Ovary (tissue), 9 donors: ENCODE measurements around the gene SAP30L. TPM values are rescaled to one million over a fixed set of nuclear protein-coding genes. Genes with fewer than 3 reads are reported as not detected.

Source experiments
- DNase-seq, 5 donors: peaks; one replicate each; pipeline ENCODE4 v3.0.0-alpha.2; 2019 to 2020
- H3K27ac ChIP-seq, 2 donors: fragments of 200-600 bp; one replicate each; pipeline versions ENCODE4 v1.5.1 to v1.8.0; 2019 to 2022
- H3K27me3 ChIP-seq: fragments of 200-600 bp; one replicate; pipeline ENCODE4 v1.8.0; 2022
- H3K36me3 ChIP-seq: fragments of 200-600 bp; sonication (generic); one replicate; pipeline ENCODE4 v1.5.1; 2019
- H3K4me1 ChIP-seq: one replicate; pipeline ENCODE4 v1.8.1; 2013; ENCODE audit warnings: mild to moderate bottlenecking, moderate library complexity; ENCODE audit not compliant: insufficient read depth
- H3K4me3 ChIP-seq: fragments of 200-600 bp; sonication (generic); one replicate; pipeline ENCODE4 v1.5.1; 2017
- H3K9me3 ChIP-seq, 2 donors: fragments of 200-600 bp in 1 of 2; sonication (generic) in 1 of 2; one replicate each; pipeline versions ENCODE4 v1.5.1 to v1.8.1; 2013 to 2019; ENCODE audit warnings: mild to moderate bottlenecking in 1 of 2, moderate library complexity in 1 of 2
- CTCF ChIP-seq, 3 donors: fragments of 450-650 bp in 2 of 3; fragments of 200-600 bp in 1 of 3; IDR thresholded peaks; one replicate each; pipeline versions ENCODE4 v1.5.1 to v1.8.0; 2016 to 2022; ENCODE audit warnings: antibody characterized with exemption in 3 of 3, mild to moderate bottlenecking in 1 of 3
- EP300 ChIP-seq: sonication (generic); formaldehyde crosslinking; IDR thresholded peaks from one replicate; pipeline ENCODE4 v1.6.1; 2017; ENCODE audit warnings: antibody characterized with exemption
- POLR2A ChIP-seq: fragments of 450-650 bp; IDR thresholded peaks from one replicate; pipeline ENCODE4 v1.6.1; 2017; ENCODE audit warnings: antibody characterized with exemption, mild to moderate bottlenecking, moderate library complexity
- WGBS, 3 donors: extraction: QIAGEN DNeasy Blood & Tissue Kit in 1 of 3; methylation state at CpG; one replicate each; pipeline versions ENCODE4 v1.1.5 to v1.1.7; 2013 to 2017; 5-methylcytosine and 5-hydroxymethylcytosine counted together
- intact Hi-C, 4 donors: fragments of 100-400 bp; cut with DNase I; formaldehyde crosslinking; loops; one replicate each; pipeline versions ENCODE4 v1.11.0 to v1.15.1; 2022 to 2023
- polyA plus RNA-seq, 2 donors: library from polyadenylated mRNA; stranded (reverse); fragments of 200-250 nt in 1 of 2; fragments of 350-450 nt in 1 of 2; fragmentation: Illumina TruSeq in 1 of 2; extraction: RNeasy Lipid Tissue Mini Kit (QIAGEN cat#74804) in 1 of 2; gene quantifications; one replicate each; pipeline ENCODE4 v1.2.3, GENCODE V29; 2013 to 2014
- total RNA-seq, 7 donors: library from RNA; depleted of rRNA in 2 of 7; stranded (reverse); fragments of >200 nt in 2 of 7; fragmentation: NEBNext Ultra II Directional in 3 of 7; extraction: Animal tissue kit (Norgen Biotek cat#: 25700) in 3 of 7; gene quantifications; one replicate each; pipeline versions ENCODE4 v1.1.0 to v1.2.4, GENCODE V29; 2016 to 2023
- donor health status: DM: no; HTN: no; CAD: no; lungs with moderate emphysema.
- donor health status: DM: no; HTN: no; CAD: no.
- donor health status: Bipolar disorder and iron deficiency.
- donor health status: DM: yes; HTN: yes; CAD: no.
- donor health status: DM: no; HTN: no; CAD: no.
- donor health status: DM: yes; HTN: yes; CAD: no.

SAP30L gene
- total and polyA plus RNA-seq, 9 donors = 18.7 to 63.1 (median 41.5) TPM

- H3K9me3 ChIP-seq = no peaks in the 10 kb centered on the region
- intact Hi-C loops = no loop called here
- no peak overlapping the region for H3K27ac ChIP-seq
- DNase-seq = no peak
- TF ChIP-seq EP300 (no peak), CTCF (IDR thresholded peaks at IDR 0.05) (no peak), POLR2A (no peak)
- no peaks in the 10 kb centered on the region for H3K4me1 ChIP-seq
- H3K27me3 ChIP-seq = no peaks in the 10 kb centered on the region
- no peaks in the 10 kb centered on the region for H3K36me3 ChIP-seq
- no peak overlapping the region for H3K4me3 ChIP-seq
- whole genome bisulfite sequencing, 3 donors = 63 to 80% (median 75%) methylated on average over 5 of the region's 5 CpGs
These were observed 27.4 kb upstream of the SAP30L start for GRCh38 chr5:154418344-154418820.

- no peak for DNase-seq
- Histone ChIP-seq H3K27ac (no peak overlapping the region), H3K4me3 (no peak overlapping the region), H3K27me3 (no peaks in the 10 kb centered on the region), H3K4me1 (no peaks in the 10 kb centered on the region), H3K9me3 (no peaks in the 10 kb centered on the region), H3K36me3 (no peaks in the 10 kb centered on the region)
- TF ChIP-seq CTCF (IDR thresholded peaks at IDR 0.05) = no peak
- no peak for TF ChIP-seq POLR2A
- TF ChIP-seq EP300 = no peak
- intact Hi-C loops = no loop called here
- WGBS, 3 donors = 75 to 79% (median 78%) methylated on average over 7 of the region's 7 CpGs
These were observed 26.6 kb upstream of the SAP30L start for GRCh38 chr5:154419236-154419635.

GRCh38 chr5:154421868-154422267, 23.9 kb upstream of the SAP30L start:
- Histone ChIP-seq H3K4me3 (no peak overlapping the region), H3K36me3 (no peaks in the 10 kb centered on the region), H3K27me3 (no peaks in the 10 kb centered on the region), H3K4me1 (no peaks in the 10 kb centered on the region), H3K9me3 (no peaks in the 10 kb centered on the region), H3K27ac (no peak overlapping the region)
- intact Hi-C loops = no loop called here
- 53 to 67% (median 56%) methylated on average over 1 of the region's 1 CpG for WGBS, 3 donors
- no peak for TF ChIP-seq EP300
- no peak for TF ChIP-seq POLR2A
- no peak for DNase-seq

GRCh38 chr5:154422298-154422697, 23.5 kb upstream of the SAP30L start:
- H3K4me1 ChIP-seq = no peaks in the 10 kb centered on the region
- H3K4me3 ChIP-seq = no peak overlapping the region
- intact Hi-C loops = no loop called here
- WGBS, 3 donors = 53 to 73% (median 58%) methylated on average over 2 of the region's 2 CpGs
- TF ChIP-seq CTCF (IDR thresholded peaks at IDR 0.05) (no peak), EP300 (no peak), POLR2A (no peak)
- no peaks in the 10 kb centered on the region for H3K36me3 ChIP-seq
- H3K9me3 ChIP-seq = no peaks in the 10 kb centered on the region
- no peaks in the 10 kb centered on the region for H3K27me3 ChIP-seq
- no peak overlapping the region for H3K27ac ChIP-seq
- no peak for DNase-seq

GRCh38 chr5:154428208-154428607, 17.6 kb upstream of the SAP30L start:
- intact Hi-C loops = no loop called here
- Histone ChIP-seq H3K27ac (no peak overlapping the region), H3K27me3 (no peaks in the 10 kb centered on the region), H3K4me3 (no peak overlapping the region), H3K36me3 (no peaks in the 10 kb centered on the region), H3K4me1 (no peaks in the 10 kb centered on the region), H3K9me3 (no peaks in the 10 kb centered on the region)
- TF ChIP-seq CTCF (IDR thresholded peaks at IDR 0.05) (no peak), EP300 (no peak), POLR2A (no peak)
- no peak for DNase-seq
- WGBS, 3 donors = 96 to 98% (median 98%) methylated on average over 3 of the region's 3 CpGs
